ENCODE measurements around the gene MTPN. TPM values are rescaled to one million over a fixed set of nuclear protein-coding genes. Genes with fewer than 3 reads are reported as not detected.

Gene MTPN
- total RNA-seq, 1 donor from 2014 or later = 114 TPM

DNA sequence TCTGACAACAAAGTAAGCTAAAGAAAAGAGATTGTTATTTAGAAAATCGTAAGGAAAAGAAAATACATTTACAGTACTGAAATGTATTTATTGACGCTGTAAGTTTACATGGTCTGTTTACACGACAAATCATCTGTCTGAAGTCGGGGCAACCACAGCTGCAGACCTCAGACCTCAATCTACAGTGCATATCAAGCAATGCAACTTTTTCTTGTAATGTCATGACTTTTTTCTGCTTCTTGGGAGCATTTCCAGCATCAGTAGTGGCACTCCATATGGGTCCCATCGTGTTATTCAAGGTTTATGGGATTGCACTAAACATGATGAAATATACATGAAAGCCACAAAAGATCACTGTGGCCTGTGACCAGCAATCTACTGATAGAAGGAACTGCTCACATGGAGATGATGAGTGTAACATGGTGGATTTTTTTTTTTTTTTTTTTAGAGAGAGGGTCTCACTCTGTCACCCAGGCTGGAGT, 77.1 kb downstream of the MTPN start:
- Mint-ChIP-seq H3K4me1 (no peaks in the 10 kb centered on the region), H3K27ac (no peak overlapping the region), H3K36me3 (no peaks in the 10 kb centered on the region), H3K4me3 (no peak overlapping the region), H3K9me3 (peaks cover 6% of the 10 kb centered on the region), H3K27me3 (ENCODE audit: low read depth) (no peaks in the 10 kb centered on the region)
- DNase-seq (ENCODE audit: low spot score in 2 of 2, unreplicated experiment in 2 of 2) = no peak
- TF ChIP-seq, protein P1, sequence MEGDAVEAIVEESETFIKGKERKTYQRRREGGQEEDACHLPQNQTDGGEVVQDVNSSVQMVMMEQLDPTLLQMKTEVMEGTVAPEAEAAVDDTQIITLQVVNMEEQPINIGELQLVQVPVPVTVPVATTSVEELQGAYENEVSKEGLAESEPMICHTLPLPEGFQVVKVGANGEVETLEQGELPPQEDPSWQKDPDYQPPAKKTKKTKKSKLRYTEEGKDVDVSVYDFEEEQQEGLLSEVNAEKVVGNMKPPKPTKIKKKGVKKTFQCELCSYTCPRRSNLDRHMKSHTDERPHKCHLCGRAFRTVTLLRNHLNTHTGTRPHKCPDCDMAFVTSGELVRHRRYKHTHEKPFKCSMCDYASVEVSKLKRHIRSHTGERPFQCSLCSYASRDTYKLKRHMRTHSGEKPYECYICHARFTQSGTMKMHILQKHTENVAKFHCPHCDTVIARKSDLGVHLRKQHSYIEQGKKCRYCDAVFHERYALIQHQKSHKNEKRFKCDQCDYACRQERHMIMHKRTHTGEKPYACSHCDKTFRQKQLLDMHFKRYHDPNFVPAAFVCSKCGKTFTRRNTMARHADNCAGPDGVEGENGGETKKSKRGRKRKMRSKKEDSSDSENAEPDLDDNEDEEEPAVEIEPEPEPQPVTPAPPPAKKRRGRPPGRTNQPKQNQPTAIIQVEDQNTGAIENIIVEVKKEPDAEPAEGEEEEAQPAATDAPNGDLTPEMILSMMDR (IDR thresholded peaks at IDR 0.05; ENCODE audit: unreplicated experiment) = no peak

DNA sequence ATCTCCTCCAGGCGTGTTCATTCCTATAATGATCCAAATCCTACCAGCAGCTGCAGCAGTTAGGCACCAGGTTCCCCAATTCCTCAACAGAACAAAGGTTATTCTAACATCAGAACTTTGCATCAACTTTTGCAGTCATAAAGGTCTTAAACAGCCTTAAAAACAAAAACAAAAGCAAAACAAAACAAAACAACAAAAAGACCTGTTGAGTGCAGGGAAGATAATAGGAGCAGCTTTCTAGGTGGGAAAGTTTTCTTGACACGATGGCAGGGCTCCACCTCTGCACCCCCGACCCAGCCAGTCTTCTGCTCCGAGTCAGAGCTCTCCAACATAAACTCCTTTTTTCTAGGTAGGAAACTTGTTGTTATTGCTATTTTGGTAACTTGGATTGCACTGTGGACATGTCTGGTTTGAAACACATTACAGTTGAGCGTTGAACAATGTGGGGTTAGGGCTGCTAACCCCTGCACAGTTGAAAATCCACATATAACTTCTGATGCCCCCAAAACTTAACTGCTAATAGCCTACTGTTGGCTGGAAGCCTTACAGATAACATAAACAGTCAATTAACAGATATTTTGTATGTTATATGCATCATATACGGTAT, 77.6 kb downstream of the MTPN start:
- peaks cover 6% of the 10 kb centered on the region for H3K9me3 Mint-ChIP-seq
- H3K4me3 Mint-ChIP-seq = no peak overlapping the region
- DNase-seq (ENCODE audit: low spot score in 2 of 2, unreplicated experiment in 2 of 2) = no peak
- H3K27ac Mint-ChIP-seq = no peak overlapping the region
- H3K36me3 Mint-ChIP-seq = no peaks in the 10 kb centered on the region
- TF ChIP-seq, protein P1 (IDR thresholded peaks at IDR 0.05; ENCODE audit: unreplicated experiment) = no peak
- H3K4me1 Mint-ChIP-seq = no peaks in the 10 kb centered on the region
- no peaks in the 10 kb centered on the region for H3K27me3 Mint-ChIP-seq (ENCODE audit: low read depth)

DNA sequence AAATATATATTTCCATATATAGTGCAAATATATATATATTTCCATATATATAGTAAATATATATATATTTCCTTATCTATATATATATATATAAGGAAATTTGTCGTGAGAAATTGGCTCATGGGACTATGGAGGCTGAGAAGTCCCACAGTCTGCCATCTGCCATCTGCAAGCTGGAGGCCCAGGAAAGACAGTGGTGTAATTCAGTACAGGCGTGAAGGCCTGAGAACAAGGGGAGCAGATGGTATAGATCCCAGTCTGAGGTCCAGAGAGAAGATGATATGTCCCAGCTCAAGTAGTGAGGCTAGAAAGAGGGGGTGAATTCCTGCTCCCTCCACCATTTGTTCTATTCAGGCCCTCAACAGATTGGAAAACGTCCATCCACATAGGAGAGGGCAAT, 78.9 kb downstream of the MTPN start:
- Mint-ChIP-seq H3K27ac (no peak overlapping the region), H3K36me3 (no peaks in the 10 kb centered on the region), H3K9me3 (no peaks in the 10 kb centered on the region), H3K4me3 (no peak overlapping the region), H3K27me3 (ENCODE audit: low read depth) (no peaks in the 10 kb centered on the region), H3K4me1 (no peaks in the 10 kb centered on the region)
- DNase-seq (ENCODE audit: low spot score in 2 of 2, unreplicated experiment in 2 of 2) = no peak
- TF ChIP-seq, protein P1 (IDR thresholded peaks at IDR 0.05; ENCODE audit: unreplicated experiment) = no peak

DNA sequence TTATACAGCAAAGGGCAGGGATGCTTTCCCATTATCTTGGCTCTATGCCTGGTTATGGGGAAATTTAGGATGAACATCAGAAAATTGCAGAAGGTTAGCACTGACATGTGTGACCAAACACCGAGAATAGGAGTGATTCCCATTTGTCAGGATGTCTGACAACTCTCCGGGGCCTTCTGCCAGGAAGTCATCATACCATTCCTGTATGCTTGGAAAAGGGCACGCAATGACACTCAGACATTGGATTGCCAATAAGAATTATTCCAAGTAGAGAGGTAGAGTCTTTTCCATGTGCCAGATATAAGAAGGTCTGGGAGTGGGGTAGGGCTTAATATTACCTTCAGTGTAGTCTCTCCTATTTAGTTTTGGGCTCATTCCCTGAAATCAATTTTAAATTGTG, 82.3 kb downstream of the MTPN start:
- no peak overlapping the region for H3K27ac Mint-ChIP-seq
- no peak overlapping the region for H3K4me3 Mint-ChIP-seq
- no peaks in the 10 kb centered on the region for H3K4me1 Mint-ChIP-seq
- TF ChIP-seq, protein P1 (IDR thresholded peaks at IDR 0.05; ENCODE audit: unreplicated experiment) = no peak
- H3K27me3 Mint-ChIP-seq (ENCODE audit: low read depth) = no peaks in the 10 kb centered on the region
- no peaks in the 10 kb centered on the region for H3K36me3 Mint-ChIP-seq
- H3K9me3 Mint-ChIP-seq = no peaks in the 10 kb centered on the region
- DNase-seq (ENCODE audit: low spot score in 2 of 2, unreplicated experiment in 2 of 2) = no peak

DNA sequence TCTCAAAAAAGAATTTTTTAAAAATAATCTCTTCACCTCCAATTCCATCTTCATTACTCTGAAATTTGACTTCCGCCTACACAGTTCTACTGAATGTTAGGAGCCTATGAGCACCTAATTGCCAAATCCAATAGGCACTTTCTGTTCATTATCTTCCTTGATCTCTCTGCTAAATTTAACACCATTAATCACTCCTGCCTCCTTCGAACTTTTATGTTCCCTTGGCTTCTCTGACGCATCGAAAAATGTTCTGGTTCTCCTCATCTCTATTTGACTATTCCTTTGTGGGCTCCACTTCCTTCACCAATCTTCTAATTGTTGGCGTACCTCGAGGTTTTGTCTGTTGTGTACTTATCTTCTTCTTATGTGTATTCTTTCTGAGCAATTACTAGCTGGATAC, 87.3 kb downstream of the MTPN start:
- H3K36me3 Mint-ChIP-seq = peaks cover 5% of the 10 kb centered on the region
- TF ChIP-seq, protein P1 (IDR thresholded peaks at IDR 0.05; ENCODE audit: unreplicated experiment) = no peak
- H3K9me3 Mint-ChIP-seq = peaks cover 6% of the 10 kb centered on the region
- no peaks in the 10 kb centered on the region for H3K27me3 Mint-ChIP-seq (ENCODE audit: low read depth)
- DNase-seq (ENCODE audit: low spot score in 2 of 2, unreplicated experiment in 2 of 2) = no peak
- no peak overlapping the region for H3K27ac Mint-ChIP-seq
- H3K4me3 Mint-ChIP-seq = no peak overlapping the region
- H3K4me1 Mint-ChIP-seq = peaks cover 12% of the 10 kb centered on the region

Measured in mesothelial cell of epicardium (in vitro differentiated cells).